HG03095 (cell line): ENCODE results near the gene DPP6.

ENCODE experiments used
- ATAC-seq: cut with Tn5 transposase; IDR thresholded peaks from one replicate; pipeline ENCODE4 v1.9.1; 2021; ENCODE audit warnings: moderate library complexity; ENCODE audit not compliant: unreplicated experiment

Gene DPP6

DNA sequence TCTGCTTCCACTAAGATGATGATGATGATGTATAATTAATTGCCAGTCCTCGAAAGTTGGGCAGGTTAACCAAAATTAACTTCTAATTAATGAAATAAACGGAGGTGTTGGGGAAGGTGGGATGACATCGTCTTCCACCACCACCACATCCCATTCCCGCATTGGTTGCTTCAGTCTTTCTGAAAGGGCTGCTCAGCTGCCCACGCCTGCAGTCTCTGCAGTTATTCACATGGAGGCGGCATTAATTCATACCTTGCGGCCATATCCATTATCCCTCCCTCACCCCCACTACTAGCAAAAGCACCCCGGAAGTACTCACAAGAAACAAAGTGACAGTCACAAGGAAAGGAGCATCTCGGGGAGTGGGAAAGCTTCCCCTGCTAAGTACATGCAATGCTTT is 387.9 kb downstream of the DPP6 start:
- no peak for ATAC-seq

DNA sequence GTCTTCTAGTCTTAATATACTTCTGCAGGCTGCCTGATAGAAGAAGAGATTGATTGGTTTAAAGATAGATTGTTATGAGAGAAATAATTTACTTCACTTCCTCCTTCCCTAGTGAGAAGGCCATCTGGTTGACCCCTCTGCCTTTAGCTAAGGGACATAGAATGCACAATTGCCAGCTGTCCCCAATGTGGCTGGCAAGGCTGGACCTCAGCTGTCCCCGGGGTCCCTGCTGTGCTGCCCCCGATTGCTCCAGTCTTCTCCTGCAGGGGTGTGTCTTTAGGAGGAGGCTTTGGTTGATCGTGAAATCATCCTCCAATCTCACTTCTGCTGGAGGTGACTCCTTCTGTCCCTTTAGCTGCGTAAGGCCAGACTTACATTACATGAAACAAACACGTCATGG is 388.5 kb downstream of the DPP6 start:
- ATAC-seq, result no peak

DNA sequence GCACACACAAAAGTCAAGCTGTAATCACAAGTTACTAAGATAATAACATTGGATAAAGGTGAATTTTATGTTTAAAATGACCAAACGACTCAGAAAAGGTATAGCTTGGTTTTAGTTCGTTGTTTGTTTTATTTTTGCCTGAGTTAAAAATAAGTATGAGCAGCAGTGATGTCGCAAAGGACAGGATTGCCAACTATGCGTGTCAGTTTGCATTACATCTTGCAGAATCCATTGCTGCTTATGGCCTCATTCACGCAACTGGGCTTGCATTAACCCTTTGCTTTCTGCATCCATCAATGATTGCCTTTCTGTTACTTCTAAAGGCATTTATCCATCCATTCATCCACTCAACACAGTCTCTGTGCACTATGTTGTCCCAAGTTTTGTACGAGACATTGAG is 389.6 kb downstream of the DPP6 start:
- ATAC-seq, result no peak

GRCh38 chr7:154442939-154443338 is 390.7 kb downstream of the DPP6 start:
- ATAC-seq, result no peak

DNA sequence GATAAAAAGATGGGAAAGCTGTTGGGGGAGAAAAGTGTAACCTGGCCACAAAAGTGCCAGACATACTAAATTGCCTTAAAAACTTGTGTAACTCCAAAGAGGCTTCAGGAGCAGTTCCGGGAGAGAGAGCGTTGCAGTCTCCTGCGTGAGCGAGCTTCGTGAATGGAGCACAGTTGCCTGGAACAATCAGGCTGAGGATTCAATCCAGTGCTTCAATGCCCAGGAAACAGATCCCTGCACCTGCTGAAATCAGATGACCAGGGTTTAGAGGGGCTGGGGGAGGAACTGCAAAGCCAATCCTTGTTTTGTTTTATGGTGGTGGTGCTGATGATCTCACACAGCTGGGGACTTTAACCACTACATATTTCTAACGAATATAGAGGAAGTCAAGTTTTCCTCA is 398.3 kb downstream of the DPP6 start:
- no peak for ATAC-seq

DNA sequence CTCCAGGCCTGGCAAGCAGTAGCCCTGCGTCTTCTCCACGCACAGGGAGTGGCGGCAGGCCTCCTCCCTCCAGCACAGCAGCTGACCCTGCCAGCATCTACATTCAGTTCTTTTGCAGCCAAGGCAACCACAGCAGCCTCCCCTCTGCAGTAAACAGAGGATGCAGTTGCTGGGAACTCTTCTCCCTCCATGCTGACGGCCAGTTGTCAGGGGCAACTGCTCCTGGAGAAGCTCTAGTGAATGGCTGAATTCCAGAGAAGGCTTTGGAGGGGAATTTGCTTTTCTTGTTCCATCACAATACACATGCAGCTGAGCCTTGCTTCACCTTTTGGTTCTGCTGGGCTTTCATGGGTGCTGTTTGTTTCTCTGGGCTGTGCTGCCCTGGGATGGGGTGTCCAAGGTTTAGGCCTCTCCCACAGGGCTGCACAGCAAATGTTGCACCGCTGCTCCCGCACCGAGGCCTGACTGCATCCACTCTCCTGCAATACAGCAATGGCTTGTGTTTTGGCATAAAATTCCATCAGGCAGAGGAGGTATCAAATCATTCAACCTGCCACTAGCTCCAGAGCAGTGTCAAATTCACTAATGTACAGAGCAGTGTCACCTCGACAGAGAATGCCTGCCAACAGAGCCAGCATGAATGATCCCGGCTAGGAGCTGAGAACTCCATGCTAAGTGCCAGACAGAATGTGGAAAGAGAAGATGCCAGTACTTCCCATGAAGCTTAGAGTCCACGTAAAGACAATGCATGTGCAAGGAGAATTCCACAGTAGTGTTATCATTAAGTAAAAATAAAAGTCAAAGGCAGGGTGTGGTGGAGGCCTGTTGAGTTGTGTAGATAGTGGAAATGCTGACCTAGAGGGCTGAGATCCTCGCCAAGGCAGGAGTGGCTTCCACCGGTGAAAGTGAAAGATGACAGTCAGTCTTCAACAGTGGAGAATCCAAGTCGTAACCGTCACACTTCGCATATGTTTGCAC is 399.6 kb downstream of the DPP6 start:
- ATAC-seq, result no peak

GRCh38 chr7:154463794-154464193 is 411.6 kb downstream of the DPP6 start:
- no peak for ATAC-seq

- no peak for ATAC-seq
Measured at GRCh38 chr7:154469652-154470051, 417.5 kb downstream of the DPP6 start.

GRCh38 chr7:154472343-154472742 is 420.1 kb downstream of the DPP6 start:
- ATAC-seq, result no peak

GRCh38 chr7:154473360-154473759 is 421.2 kb downstream of the DPP6 start:
- no peak for ATAC-seq

GRCh38 chr7:154474903-154475520 is 422.8 kb downstream of the DPP6 start:
- no peak for ATAC-seq

- ATAC-seq, result no peak
Measured at GRCh38 chr7:154475864-154476263, 423.7 kb downstream of the DPP6 start.

DNA sequence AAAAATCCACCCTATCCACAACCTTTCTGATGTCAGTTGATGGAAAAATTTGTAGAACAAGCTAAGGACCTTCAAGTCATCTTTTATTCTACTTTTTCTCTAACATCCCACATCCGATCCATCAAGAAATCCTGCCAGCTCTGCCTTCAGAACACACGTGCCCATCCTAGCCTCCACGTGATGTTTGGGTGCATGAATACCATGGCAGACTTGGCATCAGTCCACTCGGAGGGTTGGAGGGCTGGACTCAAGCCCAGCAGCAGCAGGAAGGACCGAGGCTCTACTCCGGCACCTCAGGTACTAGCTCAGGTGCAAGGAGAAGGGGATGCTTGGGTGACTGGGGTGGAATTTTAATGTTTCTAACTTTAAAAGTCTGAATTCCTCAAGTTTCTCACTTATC is 428.6 kb downstream of the DPP6 start:
- ATAC-seq, result no peak

DNA sequence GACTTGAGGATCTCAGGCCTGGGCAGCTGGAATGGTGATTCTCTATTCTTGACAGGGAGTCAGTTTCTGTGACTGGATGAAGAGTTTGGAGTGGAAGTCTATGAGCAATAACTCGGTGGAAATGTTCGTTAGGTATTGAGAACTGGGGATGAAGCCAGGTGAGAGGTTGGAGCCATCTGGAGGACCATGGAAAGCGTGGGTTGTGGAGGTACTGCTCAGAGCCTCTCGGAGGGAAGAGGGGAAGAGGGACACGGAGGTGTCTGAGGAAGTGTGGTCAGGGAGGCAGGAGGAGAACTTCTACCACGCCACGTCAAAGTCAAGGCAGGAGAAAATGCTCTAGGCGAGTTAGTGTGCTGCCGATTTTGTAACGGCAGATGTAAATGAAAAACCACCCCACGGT is 430.7 kb downstream of the DPP6 start:
- ATAC-seq, result no peak

DNA sequence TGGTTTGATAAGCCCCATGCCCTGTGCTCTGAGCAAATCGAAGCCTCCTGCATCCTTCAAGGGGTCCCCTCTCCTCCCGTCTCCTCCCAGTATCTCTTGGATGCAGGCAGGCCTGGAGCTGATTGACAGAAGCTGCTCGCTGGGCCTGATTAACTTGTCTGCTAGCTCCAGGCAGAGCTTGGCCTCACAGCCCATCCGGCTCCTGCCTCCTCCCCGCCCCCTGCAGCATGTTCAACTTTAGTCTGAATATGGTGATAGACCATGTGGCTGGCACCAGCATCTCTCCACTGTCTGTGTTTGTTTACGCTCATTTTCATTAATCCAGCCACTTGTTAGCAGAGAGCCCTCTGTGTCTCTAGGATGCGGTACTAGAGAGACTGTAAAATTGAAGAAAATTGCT is 432.2 kb downstream of the DPP6 start:
- no peak for ATAC-seq

- no peak for ATAC-seq
Measured at GRCh38 chr7:154484943-154485342, 432.7 kb downstream of the DPP6 start.

GRCh38 chr7:154489897-154490296 is 437.7 kb downstream of the DPP6 start:
- no peak for ATAC-seq

DNA sequence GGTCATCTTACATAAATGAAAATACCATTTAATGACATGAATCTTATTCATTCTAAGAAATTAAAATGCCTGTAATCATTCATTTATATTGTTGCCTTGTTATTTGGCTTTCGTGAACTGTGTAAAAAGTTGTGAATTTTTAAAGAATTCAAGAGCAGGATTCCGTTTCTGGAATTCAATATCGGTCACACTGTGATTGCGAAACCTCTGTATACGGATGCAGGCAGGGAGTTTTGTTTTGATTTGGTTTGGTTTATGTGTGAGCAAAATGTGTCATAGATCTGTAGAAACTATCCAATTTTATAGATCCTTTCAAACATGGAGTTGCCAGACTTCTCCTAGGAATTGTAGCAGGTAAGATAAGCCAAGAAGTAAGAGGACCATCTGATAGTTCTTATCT is 441.4 kb downstream of the DPP6 start:
- no peak for ATAC-seq

- ATAC-seq, result no peak
Measured at GRCh38 chr7:154497751-154498150, 445.6 kb downstream of the DPP6 start.

DNA sequence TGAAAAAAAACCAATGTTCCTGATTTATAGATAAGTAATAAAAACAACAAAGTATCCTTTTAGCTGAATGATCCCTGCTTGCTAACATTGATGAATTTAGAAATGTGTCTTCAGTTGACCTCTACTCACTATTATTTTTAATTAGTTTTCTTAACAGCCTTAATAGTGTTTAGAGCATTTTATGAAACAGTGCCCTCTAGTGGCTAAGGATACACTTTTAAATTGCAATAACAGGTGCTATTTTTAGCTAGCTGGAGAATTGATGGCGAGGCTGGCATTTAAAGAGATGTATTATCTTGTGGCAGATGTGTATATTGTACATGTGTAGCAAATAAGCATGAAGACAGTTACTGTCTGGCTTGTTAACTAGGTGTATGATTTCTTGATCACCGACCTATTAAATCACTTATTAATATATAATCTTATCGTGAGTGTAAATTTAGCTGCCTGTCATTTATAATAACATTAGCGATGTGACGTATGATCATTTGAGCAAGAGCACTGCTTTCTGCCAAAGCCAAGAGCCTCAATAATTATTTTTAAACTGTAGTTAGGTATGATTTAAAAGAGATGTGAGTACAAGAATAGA is 451.9 kb downstream of the DPP6 start:
- ATAC-seq, result no peak

GRCh38 chr7:154504918-154505317 is 452.7 kb downstream of the DPP6 start:
- ATAC-seq, result no peak

- no peak for ATAC-seq
Measured at GRCh38 chr7:154505362-154505761, 453.2 kb downstream of the DPP6 start.
